GM21515 (cell line): Measurements from ENCODE around the gene RAB40C.

ENCODE experiments used
- ATAC-seq: cut with Tn5 transposase; IDR thresholded peaks from one replicate; pipeline ENCODE4 v1.9.1; 2021; ENCODE audit not compliant: unreplicated experiment

RAB40C gene

DNA sequence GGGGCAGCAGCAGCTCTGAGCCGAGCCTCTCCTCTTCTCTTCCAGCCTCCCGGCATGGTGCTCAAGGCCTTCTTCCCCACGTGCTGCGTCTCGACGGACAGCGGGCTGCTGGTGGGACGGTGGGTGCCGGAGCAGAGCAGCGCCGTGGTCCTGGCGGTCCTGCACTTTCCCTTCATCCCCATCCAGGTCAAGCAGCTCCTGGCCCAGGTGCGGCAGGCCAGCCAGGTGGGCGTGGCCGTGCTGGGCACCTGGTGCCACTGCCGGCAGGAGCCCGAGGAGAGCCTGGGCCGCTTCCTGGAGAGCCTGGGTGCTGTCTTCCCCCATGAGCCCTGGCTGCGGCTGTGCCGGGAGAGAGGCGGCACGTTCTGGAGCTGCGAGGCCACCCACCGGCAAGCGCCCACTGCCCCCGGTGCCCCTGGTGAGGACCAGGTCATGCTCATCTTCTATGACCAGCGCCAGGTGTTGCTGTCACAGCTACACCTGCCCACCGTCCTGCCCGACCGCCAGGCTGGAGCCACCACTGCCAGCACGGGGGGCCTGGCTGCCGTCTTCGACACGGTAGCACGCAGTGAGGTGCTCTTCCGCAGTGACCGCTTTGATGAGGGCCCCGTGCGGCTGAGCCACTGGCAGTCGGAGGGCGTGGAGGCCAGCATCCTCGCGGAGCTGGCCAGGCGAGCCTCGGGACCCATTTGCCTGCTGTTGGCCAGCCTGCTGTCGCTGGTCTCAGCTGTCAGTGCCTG, 15.7 kb upstream of the RAB40C start:
- ATAC-seq: no peak

- ATAC-seq: no peak
Observed at GRCh38 chr16:575354-576196, 14.3 kb upstream of the RAB40C start.

- ATAC-seq: no peak
Observed at GRCh38 chr16:576197-576822, 13.6 kb upstream of the RAB40C start.

- no peak for ATAC-seq
Observed at GRCh38 chr16:576823-577201, 13.1 kb upstream of the RAB40C start.

GRCh38 chr16:577796-578195, 12.1 kb upstream of the RAB40C start:
- no peak for ATAC-seq

- no peak for ATAC-seq
Observed at GRCh38 chr16:578232-578869, 11.5 kb upstream of the RAB40C start.

- ATAC-seq: no peak
Observed at GRCh38 chr16:578870-579405, 10.9 kb upstream of the RAB40C start.

DNA sequence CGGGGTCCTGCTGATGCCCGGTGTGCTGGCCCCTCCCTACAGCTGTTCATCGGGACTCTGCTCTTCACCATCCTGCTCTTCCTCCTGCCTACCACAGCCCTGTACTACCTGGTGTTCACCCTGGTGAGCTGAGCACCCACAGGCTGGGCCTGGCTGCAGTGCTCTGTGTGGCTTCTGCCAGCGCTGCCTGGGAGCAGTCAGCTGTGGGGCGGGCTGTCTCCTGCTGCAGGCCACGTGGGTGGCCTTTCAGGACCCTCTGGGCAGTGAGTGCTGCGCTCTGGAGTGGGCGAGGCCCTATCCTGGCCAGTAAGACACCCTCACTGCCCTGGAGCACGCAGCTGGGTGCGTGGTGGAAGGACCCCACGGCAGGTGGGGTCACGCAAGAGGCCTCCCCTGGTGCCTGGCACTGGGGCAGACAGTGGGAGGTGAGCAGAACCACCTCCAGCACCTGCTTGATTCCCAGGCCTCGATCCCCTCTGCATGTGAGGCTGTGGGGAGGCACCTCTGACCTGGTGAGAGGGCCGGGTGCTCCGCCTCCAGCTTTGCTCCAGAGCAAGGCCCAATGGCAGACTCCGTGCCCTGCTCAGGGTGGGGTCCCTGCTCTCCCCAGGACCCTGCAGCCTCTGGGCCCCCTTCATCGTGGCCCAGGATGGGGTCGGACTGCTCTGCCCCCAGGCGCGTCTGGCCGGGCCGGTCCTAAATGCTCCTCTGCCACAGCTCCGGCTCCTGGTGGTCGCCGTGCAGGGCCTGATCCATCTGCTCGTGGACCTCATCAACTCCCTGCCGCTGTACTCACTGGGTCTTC, 9.5 kb upstream of the RAB40C start:
- ATAC-seq: no peak

GRCh38 chr16:580946-581498, 8.8 kb upstream of the RAB40C start:
- ATAC-seq: no peak

- no peak for ATAC-seq
Observed at GRCh38 chr16:582218-582613, 7.7 kb upstream of the RAB40C start.

DNA sequence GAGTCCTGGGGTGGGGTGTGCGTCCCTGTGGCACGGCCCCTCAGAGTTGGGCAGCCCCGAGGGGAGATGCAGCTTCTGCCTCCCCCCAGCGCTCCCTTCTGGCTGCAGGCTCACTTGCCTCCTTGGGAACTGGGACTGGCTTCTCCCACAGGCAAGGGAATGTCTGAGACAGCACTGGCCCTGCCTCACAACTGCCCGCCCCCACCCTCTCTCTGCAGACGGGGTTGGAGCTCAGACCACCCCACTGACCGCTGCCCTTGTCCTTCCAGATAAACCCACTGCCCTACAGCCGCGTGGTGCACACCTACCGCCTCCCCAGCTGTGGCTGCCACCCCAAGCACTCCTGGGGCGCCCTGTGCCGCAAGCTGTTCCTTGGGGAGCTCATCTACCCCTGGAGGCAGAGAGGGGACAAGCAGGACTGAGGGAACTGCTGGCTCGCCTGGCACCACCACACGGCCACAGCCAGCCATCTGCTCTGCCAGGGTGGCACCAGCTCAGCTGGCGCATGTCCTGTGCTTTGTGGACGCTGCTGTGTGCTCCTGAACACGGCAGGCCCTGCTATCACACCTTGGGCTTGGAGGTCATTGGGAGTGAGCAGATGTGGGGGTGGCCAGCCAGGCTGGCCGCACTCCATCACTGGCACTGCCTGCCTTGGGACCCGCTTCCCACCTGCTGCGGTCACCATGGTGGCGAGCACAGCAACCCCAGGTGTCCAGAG, 7.1 kb upstream of the RAB40C start:
- no peak for ATAC-seq

GRCh38 chr16:583470-583814, 6.4 kb upstream of the RAB40C start:
- no peak for ATAC-seq

GRCh38 chr16:583815-584591, 5.9 kb upstream of the RAB40C start:
- no peak for ATAC-seq

- no peak for ATAC-seq
Observed at GRCh38 chr16:585351-585750, 4.5 kb upstream of the RAB40C start.

DNA sequence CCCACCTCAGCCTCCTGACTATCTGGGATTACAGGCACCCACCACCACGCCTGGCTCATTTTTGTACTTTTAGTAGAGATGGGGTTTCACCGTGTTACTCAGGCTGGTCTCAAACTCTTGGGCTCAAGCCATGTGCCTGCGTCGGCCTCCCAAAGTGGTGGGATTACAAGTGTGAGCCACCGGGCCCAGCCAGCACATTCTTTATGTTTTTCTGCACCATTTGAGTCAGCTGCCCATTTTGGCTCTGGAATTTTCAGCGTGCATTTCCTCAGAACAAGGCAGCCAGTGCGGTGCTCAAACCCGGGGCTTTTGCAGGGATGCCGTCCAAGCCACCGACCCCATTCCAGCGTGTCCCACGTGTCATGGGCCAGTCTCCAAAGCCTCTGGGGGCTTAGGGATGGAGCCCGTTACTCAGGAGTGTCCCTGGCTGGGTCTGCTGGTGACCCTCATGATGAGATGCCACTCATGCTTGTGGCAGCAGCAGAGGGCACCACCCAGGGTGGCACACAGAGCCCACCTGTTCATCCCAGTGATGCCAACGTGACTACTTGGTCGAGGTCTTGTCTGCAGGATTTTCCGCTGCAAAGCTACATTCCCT, 3.7 kb upstream of the RAB40C start:
- no peak for ATAC-seq

DNA sequence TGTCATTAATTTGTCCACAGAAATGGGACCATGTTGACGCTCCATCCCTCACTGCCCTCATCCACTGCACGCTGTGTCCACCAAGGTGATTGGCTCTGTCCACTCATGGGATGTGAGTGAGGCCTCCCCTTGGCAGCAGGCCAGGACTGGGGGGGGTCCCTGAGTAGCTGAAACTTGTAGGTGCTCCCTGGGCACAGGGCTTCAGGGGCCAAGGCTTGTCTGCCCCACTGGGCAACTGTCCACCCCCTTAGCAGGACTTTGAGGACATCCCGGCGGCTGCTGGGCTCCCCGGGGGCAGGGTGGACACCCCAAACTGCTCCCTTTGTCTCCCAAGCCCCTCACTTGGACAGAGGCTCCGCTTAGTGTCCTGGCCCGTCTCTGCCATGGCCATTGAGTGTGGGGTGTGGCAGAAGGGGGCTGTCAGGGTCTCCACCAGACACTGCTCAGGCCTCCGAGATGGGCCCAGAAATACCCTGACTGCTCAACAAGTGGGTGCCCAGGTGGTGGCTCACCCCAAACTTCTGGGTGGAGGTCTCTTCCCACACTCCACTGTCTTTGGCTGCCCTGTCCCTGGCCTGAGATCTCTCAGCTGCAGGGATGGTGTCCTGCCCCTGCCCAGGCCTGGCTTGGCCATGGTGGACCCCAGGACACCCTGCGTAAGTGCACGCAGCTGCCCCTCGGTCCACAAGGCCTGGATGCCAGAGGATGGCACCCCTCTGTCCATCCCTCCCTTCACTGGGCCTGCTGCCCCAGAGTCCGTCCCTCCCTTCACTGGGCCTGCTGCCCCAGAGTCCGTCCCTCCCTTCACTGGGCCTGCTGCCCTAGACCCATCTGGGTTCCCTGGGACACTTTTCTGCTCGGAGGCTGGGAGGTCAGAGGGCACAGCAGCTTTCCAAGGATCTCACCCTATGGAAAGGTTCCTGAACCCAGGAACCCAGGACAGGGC, 2.9 kb upstream of the RAB40C start:
- no peak for ATAC-seq

DNA sequence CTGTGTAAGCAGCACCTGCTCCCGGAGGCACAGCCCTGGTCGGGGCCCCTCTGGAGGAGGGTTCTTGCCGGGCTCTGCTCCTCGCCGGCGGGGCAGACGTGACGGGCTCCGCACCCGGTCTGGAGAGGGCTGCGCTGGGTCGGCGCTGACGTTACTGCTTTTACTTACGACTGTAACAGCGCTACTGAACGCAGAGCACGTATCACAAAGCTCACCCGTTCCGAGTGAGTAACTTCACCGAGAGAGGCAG, 1.3 kb upstream of the RAB40C start:
- peak; percentile 14 for ATAC-seq
